Kidney (tissue), 14 donors: ENCODE results near the gene COL23A1. TPM values are rescaled to one million over a fixed set of nuclear protein-coding genes. Genes with fewer than 3 reads are reported as not detected.

Source experiments
- DNase-seq, 5 donors: peaks; one replicate each; pipeline ENCODE4 v3.0.0-alpha.2; 2013 to 2020
- FAIRE-seq: peaks from 2 replicates; lab custom pipeline; 2012; peaks lifted over from hg19 to GRCh38; lab: Jason Lieb, UNC
- H3K27ac ChIP-seq, 2 donors: one replicate each; pipeline ENCODE4 v1.7.0; 2013; ENCODE audit warnings: low read depth in 2 of 2, low read length in 2 of 2, inconsistent platforms in 1 of 2
- H3K27me3 ChIP-seq: one replicate; pipeline ENCODE4 v1.7.1; 2013; ENCODE audit warnings: low read length, inconsistent platforms; ENCODE audit not compliant: control insufficient read depth, insufficient read depth
- H3K36me3 ChIP-seq, 3 donors: one replicate each; pipeline versions ENCODE4 v1.7.0 to v1.7.1; 2013; ENCODE audit warnings: low read length in 3 of 3, control low read depth in 1 of 3, inconsistent platforms in 1 of 3; ENCODE audit not compliant: insufficient read depth in 3 of 3, control insufficient read depth in 2 of 3
- H3K4me1 ChIP-seq, 3 donors: one replicate each; pipeline versions ENCODE4 v1.7.0 to v1.7.1; 2013; ENCODE audit warnings: low read length in 3 of 3, inconsistent platforms in 1 of 3, low read depth in 1 of 3; ENCODE audit not compliant: control insufficient read depth in 2 of 3, insufficient read depth in 2 of 3
- H3K4me3 ChIP-seq, 3 donors: one replicate each; pipeline versions ENCODE4 v1.7.0 to v1.8.1; 2013; ENCODE audit warnings: low read length in 3 of 3, control low read depth in 1 of 3, inconsistent platforms in 1 of 3
- H3K9ac ChIP-seq, 3 donors: one replicate each; pipeline versions ENCODE4 v1.7.0 to v1.7.1; 2013; ENCODE audit warnings: low read length in 3 of 3, control low read depth in 1 of 3, inconsistent platforms in 1 of 3
- H3K9me3 ChIP-seq, 3 donors: one replicate each; pipeline versions ENCODE4 v1.7.0 to v1.7.1; 2013; ENCODE audit warnings: low read length in 3 of 3, control low read depth in 1 of 3, inconsistent platforms in 1 of 3; ENCODE audit not compliant: control insufficient read depth in 2 of 3, insufficient read depth in 1 of 3
- intact Hi-C: fragments of 100-400 bp; cut with DNase I; formaldehyde crosslinking; loops from one replicate; pipeline ENCODE4 v1.11.1; 2022
- polyA plus RNA-seq: library from polyadenylated mRNA; stranded (reverse); fragments of 350-450 nt; fragmentation: Illumina TruSeq; extraction: RNeasy Lipid Tissue Mini Kit (QIAGEN cat#74804); gene quantifications from one replicate; pipeline ENCODE4 v1.2.3, GENCODE V29; 2014; ENCODE audit warnings: low read depth, low replicate concordance; ENCODE audit not compliant: insufficient read depth
- total RNA-seq: library from RNA; stranded (reverse); fragmentation: NEBNext Ultra II Directional; extraction: Animal tissue kit (Norgen Biotek cat#: 25700); gene quantifications from one replicate; pipeline ENCODE4 v1.2.1, GENCODE V29; 2021
- TF ChIP-seq, protein P1 (sequence below): IDR thresholded peaks from 3 replicates; pipeline ENCODE4 v1.5.1; 2012; ENCODE audit warnings: mild to moderate bottlenecking, moderate library complexity, borderline replicate concordance; ENCODE audit not compliant: insufficient read depth; ENCODE audit errors: extremely low read depth
- donor health status: control.
- donor health status: control.
- donor health status: control.
- donor health status: control.
- donor health status: control.
- donor health status: DM: yes; HTN: yes; CAD: no.
- donor health status: Normal renal cell carcinoma (clear cell type).

The COL23A1 gene
- total and polyA plus RNA-seq, 2 donors from 2014 or later = 4.1 to 8.7 TPM

DNA sequence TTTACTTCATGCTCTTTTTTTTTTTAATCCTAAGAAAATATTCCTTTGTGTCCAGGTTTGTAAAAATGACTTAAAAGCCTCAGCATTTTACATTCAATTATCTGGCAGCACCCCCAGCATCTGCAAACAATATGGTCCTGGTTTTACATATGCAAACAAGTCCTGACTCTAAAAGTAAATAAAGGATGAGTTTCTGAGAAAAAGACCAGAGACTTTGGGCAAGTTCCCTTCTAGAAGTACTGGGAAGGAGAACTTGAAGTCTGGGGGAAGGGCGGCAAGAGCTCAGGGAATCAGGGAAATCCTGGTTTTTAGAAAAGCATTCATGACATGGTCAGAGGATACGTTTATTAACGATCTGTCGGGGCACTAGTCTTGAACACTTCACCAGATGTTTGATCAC, 25.8 kb downstream of the COL23A1 start:
- no peaks in the 10 kb centered on the region for H3K27me3 ChIP-seq
- H3K4me3 ChIP-seq = no peak overlapping the region
- intact Hi-C loops = no loop called here
- H3K9me3 ChIP-seq = no peaks in the 10 kb centered on the region
- TF ChIP-seq, protein P1, sequence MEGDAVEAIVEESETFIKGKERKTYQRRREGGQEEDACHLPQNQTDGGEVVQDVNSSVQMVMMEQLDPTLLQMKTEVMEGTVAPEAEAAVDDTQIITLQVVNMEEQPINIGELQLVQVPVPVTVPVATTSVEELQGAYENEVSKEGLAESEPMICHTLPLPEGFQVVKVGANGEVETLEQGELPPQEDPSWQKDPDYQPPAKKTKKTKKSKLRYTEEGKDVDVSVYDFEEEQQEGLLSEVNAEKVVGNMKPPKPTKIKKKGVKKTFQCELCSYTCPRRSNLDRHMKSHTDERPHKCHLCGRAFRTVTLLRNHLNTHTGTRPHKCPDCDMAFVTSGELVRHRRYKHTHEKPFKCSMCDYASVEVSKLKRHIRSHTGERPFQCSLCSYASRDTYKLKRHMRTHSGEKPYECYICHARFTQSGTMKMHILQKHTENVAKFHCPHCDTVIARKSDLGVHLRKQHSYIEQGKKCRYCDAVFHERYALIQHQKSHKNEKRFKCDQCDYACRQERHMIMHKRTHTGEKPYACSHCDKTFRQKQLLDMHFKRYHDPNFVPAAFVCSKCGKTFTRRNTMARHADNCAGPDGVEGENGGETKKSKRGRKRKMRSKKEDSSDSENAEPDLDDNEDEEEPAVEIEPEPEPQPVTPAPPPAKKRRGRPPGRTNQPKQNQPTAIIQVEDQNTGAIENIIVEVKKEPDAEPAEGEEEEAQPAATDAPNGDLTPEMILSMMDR = no peak
- FAIRE-seq (no peak), DNase-seq (peak in 1 of 5 donors; percentile 55)
- H3K4me1 ChIP-seq = no peaks in the 10 kb centered on the region
- H3K27ac ChIP-seq = no peak overlapping the region
- no peak overlapping the region for H3K9ac ChIP-seq
- H3K36me3 ChIP-seq = no peaks in the 10 kb centered on the region

DNA sequence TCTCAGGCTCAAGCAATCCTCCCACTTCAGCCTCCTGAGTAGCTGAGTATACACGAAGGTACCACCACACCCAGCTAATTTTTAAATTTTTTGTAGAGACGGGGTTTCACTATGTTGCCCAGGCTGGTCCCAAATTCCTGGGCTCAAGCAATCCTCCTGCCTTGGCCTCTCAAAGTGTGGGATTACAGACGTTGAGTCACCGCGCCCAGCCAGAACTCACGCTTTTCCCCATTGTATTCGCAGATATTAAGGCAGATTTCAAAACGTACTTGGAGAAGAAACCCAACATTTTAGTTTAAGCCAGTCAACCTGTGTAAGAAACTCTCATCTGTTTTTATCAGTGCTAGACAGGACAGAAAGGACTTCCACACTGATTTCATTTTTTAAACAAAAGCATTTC, 26.6 kb downstream of the COL23A1 start:
- Histone ChIP-seq H3K9me3 (no peaks in the 10 kb centered on the region), H3K27ac (no peak overlapping the region), H3K9ac (no peak overlapping the region), H3K36me3 (no peaks in the 10 kb centered on the region), H3K4me3 (no peak overlapping the region), H3K4me1 (no peaks in the 10 kb centered on the region), H3K27me3 (no peaks in the 10 kb centered on the region)
- DNase-seq = no peak
- intact Hi-C loops = no loop called here
- TF ChIP-seq, protein P1 = no peak
- FAIRE-seq = no peak

DNA sequence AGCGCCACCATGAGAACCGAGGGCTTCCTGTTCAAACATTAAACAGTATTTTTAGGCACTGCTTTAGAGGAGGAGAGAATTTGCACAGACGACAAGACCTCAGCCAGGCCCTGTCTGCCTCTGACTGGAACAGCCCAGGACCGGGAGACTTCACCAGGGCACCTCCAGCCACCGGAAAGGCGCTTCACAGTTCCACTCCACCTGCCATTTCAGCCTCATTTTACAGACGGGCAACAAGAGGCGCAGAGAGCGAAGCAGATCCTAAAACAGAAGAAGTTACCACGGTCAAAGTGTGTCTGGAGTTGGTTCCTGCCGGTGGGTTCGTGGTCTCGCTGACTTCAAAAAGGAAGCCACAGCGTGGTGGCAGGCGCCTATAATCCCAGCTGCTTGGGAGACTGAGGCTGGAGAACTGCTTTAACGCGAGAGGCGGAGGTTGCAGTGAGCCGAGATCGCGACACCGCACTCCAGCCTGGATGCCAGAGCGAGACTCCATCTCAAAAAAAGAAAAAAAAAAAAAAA, 28.4 kb downstream of the COL23A1 start:
- intact Hi-C loops = no loop called here
- no peaks in the 10 kb centered on the region for H3K36me3 ChIP-seq
- no peaks in the 10 kb centered on the region for H3K4me1 ChIP-seq
- no peak overlapping the region for H3K9ac ChIP-seq
- DNase-seq (no peak), FAIRE-seq (no peak)
- TF ChIP-seq, protein P1 = no peak
- no peak overlapping the region for H3K27ac ChIP-seq
- H3K4me3 ChIP-seq = no peak overlapping the region
- H3K27me3 ChIP-seq = no peaks in the 10 kb centered on the region
- no peaks in the 10 kb centered on the region for H3K9me3 ChIP-seq

DNA sequence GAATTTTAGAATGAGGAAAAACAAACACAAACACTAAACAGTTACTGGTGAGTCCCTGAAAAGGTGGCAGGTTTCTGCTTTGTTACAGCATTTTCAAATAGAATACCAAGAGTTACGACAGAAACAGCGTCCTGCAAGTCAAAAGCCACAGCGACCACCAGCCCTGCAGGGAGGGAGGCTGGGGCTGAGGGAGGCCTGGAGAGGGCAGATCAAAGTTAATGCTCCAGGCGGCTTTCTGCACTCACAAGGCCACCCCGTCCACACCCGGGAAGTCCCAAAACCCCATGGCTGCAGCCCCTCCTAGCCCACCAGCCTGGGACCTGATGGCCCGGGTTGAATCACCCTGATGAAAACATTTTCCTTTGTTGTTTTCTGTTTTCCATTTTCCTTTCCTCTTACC, 29.3 kb downstream of the COL23A1 start:
- H3K27me3 ChIP-seq = no peaks in the 10 kb centered on the region
- no peaks in the 10 kb centered on the region for H3K9me3 ChIP-seq
- intact Hi-C loops = no loop called here

More for the DNA sequence above, 29.3 kb downstream of the COL23A1 start:
- Histone ChIP-seq H3K4me1 (no peaks in the 10 kb centered on the region), H3K27ac (no peak overlapping the region), H3K9ac (no peak overlapping the region), H3K36me3 (no peaks in the 10 kb centered on the region), H3K4me3 (no peak overlapping the region)
- DNase-seq (no peak), FAIRE-seq (no peak)
- TF ChIP-seq, protein P1 = no peak
